GM21619 (cell line): ENCODE measurements around the gene RABGAP1L.
"Not testable (repeated sequence)": the region's sequence is repeated elsewhere in the genome, so short reads cannot be mapped to it uniquely, and the experiment has no call there.

Experiments
- ATAC-seq: cut with Tn5 transposase; IDR thresholded peaks from one replicate; pipeline ENCODE4 v1.9.1; 2021; ENCODE audit not compliant: unreplicated experiment

RABGAP1L gene

DNA sequence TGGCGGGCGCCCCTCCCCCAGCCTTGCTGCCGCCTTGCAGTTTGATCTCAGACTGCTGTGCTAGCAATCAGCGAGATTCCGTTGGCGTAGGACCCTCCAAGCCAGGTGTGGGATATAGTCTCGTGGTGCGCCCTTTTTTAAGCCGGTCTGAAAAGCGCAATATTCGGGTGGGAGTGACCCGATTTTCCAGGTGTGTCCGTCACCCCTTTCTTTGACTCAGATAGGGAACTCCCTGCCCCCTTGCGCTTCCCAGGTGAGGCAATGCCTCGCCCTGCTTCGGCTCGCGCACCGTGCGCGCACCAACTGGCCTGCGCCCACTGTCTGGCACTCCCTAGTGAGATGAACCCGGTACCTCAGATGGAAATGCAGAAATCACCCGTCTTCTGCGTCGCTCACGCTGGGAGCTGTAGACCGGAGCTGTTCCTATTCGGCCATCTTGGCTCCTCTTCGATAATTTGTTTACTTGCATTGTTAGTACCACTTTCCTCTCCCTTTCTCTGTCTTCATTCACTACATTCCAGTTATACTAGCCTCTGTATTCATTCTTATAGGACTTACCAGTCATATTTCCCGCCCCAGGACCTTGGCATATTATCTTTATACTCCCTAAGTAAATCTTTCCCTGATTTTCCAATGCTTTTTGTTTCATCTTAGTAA lies 79.7 kb downstream of the RABGAP1L start:
- ATAC-seq = not testable (repeated sequence)

DNA sequence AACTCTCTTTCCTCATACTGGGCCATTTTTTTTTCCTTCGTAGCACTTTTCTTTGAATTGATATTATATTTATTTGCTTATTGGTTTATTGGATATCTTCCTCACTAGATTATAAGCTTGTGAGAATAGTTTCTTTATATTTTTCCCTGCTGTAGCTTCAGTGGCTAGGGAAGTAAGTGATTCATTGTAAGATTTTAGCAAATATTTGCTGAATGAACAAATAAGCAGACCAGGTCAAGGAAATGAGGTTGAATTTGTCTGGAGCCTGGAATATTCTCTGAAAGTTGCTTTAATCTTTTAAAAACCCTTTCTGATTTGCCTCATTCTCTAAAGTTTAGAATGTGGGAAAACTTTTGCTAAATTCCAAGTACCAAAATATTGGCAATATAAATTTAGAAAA lies 80.2 kb downstream of the RABGAP1L start:
- no peak for ATAC-seq

DNA sequence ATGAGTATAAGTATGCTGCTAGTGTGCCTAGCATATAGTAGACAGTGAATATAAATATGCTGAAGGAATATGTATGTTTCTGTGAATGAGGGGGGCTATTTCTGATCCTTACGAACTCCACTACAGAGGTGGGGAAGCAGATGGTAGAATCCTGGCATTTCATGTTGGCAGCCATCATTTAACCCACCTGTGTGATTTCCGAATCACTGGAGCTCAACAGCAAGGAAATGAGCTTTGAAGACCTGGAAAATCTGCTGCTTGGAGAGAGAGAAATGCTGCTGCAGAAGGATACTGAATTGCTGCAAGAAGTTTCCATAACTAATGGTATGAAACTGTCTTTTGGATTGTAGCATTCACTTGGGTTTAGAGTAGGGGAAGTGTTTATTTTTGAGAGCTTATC lies 83.5 kb downstream of the RABGAP1L start:
- no peak for ATAC-seq

DNA sequence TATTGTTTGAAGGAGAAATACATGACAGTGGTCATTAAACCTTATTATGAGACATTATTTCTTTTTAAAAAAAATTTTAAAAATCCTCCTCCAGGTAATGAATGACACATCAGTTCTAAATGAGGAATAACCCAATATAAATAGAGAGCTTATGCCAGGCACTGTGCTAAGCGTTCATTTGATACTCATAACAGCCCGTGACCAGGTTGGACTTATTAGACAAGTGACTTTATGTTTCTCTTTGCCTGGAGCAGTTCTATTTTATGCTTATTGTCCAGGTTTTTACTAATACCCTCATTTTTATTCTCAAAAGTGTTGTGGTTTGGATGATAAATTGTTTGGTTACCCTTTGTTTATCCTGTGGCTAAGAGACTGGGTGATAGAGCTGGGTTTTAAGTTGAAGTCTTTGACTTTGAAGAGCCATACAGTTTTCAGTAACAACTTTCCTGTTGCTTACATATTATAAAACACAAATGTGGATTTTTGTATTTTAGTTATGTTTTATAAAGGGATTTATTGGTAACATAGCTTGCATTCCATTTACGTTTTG lies 84.2 kb downstream of the RABGAP1L start:
- no peak for ATAC-seq

DNA sequence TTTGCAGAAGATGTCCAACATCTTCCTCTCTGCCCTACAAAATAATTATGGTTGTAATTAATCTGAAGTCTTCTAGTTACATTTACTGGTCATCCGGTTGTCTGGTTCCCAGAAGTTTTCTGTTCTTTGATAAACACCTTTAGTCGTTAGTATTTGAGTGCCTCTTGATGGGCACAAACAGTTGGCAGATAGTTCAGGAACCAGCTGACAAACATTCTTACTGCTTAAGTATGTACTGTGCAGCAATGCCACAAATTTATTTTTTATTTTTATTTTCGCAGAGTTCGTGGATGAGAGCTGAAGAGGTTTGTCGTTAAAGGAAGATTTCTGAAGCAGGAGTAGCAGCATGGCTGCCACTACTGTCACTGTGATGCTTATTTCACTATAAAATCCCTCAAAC lies 84.7 kb downstream of the RABGAP1L start:
- ATAC-seq = no peak

DNA sequence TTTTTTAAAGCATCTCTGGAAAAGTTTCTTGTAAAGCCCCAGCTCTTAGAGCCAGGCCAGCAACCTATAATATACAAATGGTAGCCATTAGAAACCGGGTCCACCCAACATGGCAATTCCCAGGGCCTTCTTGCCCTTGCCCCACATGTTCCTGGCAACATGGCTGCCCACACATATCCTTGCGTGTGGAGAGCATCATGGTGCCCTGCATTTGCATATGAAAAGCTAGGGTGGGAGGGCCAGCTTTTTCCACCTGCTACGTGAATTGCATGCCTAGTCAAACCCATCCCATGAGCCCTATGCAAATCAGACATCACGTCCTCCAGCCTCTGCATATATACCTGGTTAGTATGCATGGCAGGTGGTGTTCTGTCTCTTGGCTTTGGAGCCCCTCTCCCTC lies 88.2 kb downstream of the RABGAP1L start:
- ATAC-seq = no peak

DNA sequence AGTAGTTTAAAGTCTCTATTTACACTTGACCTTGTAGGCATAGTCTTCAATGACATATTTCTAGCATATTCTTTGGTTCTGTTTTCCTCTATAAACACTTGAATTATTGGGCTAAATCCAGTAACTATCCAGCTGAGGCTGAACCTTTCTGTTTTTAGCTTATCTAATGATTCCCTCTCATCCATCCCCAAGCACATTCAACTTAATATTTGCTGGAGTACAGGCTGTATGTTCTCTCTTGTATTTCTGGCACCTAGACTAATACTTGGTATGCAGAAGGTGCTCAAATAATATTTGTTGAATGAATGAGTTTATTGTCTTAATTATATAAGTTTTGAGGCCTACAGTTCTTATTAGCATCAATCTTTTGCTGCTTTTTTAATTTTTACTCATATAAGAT lies 88.7 kb downstream of the RABGAP1L start:
- no peak for ATAC-seq

DNA sequence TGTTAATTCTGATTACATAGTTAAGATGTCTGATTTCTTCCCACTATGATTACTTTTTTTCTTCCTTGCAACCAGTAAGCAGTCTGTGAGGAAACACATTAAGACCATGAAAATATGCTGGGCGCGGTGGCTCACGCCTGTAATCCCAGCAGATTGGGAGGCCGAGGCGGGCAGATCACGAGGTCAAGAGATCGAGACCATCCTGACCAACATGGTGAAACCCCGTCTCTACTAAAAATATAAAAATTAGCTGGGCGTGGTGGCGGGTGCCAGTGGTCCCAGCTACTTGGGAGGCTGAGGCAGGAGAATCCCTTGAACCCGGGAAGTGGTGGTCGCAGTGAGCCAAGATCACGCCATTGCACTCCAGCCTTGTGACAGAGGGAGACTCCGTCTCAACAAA lies 97.1 kb downstream of the RABGAP1L start:
- not testable (repeated sequence) for ATAC-seq

DNA sequence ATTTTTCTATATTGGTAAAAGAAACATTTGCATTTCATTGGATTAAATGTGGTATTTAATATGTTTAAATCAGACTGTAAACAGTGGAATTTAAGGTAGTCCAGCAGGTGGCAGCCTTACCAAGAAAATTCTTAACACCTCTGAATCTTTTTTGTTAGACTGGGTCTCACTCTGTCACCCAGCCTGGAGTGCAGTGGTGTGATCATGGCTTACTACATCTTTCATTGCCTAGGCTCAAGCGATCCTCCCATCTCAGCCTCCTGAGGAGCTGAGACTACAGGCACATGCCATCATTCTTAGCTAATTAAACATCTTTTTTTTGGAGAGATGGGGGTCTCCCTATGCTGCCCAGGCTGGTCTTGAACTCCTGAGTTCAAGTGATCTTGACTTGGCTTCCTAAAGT lies 98.8 kb downstream of the RABGAP1L start:
- no peak for ATAC-seq

DNA sequence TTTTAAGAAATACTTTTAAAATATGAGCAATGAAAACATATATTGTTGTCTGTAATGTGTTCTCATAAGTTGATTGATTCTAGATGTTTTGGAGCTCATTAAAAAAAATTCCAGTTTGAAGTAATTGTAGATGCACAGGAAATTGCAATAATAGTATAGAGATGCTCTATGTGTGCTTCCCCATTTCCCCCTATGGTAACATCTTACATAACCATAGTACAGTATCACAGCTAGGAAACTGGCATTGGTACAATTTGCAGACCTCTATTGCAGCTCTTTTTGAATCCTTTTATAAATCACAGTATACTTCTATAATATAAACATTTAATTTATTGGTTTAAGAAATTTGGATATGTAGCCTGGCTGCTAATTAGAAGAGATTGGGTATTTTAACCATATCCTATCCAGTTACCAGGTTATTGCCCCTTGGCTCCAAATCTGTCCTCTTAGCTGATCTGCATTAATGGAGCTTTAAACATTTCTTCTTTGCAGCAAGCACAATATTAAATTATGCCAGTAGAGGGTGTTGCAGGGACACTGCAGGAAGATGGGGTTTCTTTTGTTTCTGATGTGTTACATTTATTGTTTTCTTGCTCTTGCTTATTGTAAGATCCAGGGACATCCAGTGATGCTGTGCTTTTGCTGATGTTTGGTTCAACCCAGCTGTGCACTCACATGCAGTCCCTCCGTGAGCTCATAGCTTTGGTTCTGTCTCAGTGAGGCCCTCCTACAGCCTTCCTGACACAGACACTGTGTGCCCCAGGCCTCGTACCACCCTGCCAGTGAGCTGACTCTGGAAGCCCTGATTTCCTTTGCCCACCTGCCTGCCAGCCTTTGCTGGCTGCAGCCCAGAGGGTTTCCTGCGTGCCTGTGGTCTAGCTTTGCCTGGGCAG lies 103.3 kb downstream of the RABGAP1L start:
- peak; percentile 66 for ATAC-seq

DNA sequence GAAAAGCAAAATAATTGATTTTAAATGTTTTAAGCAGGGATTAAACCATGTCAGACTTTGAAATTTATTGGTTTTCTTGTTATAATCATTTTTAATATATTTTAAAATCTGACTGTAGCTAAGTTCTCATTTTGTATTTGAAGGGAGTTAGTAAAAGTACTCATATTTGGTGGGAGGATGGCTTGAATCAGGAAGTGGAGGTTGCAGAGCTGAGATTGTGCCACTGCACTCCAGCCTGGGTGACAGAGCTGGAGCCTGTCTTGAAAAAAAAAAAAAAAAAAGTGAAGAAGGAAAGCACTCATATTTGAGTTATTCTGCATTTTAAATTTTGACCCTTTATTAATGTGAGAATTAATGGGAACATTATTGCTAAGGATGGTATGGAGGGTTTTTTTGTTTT lies 106.0 kb downstream of the RABGAP1L start:
- ATAC-seq = no peak

DNA sequence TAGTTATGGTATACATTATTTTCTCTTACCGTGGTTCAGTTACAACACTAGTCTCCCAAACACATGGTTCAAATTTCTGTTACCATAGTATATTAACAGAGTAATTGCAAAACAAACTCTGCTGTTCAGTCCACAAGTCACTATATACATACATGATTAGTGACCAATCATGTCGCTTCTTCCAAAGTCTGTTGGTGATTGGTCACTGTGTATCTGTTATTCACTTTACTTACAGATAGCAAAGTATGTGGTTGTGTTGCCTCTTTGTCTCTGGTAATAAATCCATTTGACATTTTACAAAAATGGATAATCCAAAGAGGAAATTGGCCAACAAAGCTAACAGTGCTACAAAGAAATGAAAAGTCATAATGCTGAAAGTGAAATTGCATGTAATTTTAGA lies 107.2 kb downstream of the RABGAP1L start:
- no peak for ATAC-seq

DNA sequence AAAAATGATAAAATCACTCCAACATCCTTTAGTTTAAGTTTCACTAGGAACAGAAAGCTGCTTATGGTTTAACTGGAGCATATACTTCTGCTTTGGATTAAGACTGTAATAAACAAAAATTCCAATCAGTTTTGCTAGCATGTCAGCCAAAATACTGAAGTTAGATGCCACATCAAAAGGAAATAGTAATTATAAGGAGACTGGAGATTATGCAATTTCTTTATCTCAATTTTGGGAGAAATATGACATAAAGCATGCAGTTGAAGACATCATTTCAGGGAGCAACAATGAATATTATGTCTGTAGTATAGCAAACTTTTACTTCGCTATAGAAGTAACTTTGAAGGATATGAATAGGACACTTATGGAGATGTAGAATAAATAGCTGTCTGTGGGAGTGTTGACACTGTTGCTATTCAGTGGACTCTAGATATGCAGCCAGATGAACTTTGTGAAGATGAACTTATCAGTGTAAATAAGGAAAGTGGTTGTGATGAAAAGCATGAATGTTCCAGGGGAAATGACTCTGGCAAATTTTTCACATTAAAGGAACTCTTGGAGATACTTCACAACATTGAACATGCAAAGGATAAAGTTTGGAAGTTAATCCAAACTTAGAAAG lies 107.8 kb downstream of the RABGAP1L start:
- no peak for ATAC-seq

DNA sequence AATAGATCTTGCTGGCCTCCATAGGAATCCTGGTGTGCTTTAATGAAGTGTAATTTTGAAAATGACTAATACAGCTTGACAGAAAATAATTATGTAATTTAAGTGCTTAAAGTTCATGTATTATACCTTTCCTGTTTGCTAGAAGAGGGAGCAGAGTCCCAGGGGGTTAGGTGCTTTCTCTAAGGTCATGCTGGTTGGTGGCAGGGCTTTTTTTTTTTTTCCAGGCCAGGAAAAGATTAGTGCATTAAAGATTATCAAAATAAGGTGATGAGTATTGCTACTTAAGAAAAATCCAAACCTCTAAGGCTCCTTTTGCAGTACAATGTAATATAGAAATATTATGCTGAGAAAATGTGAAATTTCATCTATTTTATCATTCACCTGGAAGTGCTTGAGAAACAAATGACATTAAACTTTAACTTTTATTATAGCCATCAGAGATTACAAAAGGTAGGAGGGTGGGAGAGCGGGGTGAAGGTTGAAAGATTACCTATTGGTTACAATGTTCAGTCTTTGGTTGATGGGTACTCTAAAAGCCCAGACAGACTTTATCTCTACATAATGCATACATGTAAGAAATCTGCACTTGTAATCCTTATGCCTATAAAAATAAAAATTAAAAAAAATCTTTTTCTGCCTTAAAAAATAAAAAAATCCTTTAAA lies 110.8 kb downstream of the RABGAP1L start:
- no peak for ATAC-seq

DNA sequence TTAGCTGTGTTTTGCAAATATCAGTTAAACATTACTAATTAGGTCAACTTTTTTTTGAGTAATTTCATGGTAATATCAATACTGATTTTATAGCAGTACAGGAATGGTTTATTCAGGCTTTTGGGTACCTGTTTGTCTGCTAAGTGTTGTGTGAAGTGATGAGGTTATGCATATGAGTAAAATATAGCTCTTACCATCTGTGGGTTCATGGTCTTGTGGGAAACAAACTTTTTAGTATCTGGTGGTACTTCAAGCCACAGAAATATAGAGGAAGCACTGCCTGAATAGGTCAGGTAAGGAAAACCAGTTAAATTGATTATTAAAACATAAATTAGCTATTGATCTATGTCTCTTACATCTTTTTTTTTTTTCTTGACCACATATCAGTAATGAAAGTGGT lies 113.9 kb downstream of the RABGAP1L start:
- no peak for ATAC-seq

DNA sequence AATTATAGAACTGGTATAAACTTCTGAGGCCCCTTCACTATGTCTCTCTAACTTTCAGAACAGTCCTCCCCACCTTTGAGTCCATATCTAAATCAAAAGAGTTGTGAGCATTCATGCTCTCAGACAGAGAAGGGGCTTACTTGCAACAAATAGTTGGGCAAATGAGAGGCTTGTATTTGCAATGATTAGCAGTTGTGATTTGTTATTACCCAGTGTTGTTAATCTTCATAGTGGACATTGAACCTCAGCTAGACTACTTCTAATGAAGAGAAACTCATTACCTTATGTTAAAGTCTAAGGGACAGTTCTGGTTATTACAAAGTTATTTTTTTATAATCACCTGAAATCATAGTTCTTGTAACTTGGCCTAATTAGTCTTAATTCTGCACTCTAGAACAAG lies 114.5 kb downstream of the RABGAP1L start:
- ATAC-seq = no peak

DNA sequence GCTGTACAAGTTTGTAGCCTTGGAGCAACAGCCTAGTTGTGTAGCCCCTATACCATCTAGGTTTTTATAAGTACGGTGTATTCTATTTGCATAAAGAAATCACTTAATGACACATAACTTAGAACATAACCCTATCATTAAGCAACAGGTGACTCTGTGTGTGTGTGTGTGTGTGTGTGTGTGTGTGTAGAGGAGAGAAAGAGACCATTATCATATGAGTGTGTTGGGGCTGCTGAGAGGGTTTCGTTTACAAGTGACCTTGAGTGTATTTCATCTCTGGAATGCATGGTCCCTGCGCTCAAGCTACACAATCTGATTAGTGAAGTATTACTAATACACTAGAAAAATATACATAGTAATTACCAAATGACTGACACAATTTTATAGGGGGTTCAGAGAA lies 115.1 kb downstream of the RABGAP1L start:
- no peak for ATAC-seq

DNA sequence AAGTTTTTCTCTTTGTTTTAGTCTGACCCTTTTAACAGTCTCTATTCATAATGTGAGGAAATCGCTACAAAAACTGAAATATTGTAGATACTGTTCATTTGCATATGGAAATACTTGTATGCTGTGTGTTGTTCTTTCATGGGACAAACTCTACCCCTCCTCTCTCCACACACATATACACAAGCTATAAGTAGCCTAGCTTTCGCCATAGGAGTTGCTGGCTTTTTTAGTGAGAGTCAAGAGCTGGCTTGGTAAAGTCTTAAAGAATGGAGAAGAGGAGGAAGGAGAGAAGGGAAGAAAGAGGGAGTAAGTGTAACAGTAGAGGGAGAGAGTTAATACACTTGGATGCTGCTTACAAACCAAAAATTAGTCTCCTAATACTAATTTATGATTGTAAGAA lies 115.6 kb downstream of the RABGAP1L start:
- no peak for ATAC-seq

DNA sequence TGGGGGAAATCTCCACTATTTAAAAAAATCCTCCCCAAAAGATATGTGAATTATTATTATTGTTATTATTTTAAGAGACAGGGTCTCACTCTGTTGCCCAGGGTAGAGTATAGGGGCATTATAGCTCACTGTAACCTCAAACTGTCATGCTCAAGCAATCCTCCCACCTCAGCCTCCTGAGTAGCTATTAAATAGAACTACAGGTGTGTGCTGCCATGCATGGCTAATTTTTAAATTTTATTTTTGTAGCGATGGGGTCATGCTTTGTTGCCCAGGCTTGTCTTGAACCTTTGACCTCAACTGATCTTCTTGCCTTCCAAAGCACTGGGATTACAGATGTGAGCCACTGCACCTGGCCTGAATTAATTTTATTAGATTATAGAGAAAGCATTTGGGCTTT lies 116.8 kb downstream of the RABGAP1L start:
- peak; percentile 61 for ATAC-seq

DNA sequence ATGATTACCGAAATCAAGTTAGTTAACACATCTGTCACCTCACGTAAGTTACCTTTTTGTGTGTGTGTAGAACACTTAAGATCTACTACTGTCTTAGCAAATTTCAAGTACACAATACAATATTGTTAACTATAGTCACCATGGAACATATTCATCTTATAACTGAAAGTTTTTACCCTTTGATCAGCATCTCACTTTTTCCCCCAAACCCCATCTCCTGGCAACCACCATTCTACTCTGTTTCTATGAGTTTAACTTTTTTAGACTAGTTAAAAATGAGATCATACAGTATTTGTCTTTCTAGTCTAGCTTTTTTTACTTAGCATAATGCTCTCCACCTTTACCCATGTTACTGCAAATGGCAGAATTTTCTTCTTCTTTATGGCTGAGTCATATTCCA lies 124.7 kb downstream of the RABGAP1L start:
- ATAC-seq = no peak

DNA sequence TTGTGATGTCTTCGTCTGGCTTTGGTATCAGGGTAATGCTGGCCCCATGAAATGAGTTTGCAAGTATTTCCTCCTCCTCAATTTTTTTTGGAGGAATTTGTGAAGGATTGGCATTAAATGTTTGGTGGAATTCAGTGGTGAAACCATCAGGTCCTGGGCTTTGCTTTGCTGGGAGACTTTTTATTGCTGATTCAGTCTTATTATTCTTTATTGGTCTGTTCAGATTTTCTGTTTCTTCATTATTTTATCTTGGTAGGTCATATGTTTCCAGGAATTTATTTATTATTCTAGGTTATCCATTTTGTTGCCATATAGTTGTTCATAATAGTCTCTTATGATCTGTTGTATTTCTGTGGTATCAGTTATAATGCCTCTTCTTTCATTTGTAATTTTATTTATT lies 126.7 kb downstream of the RABGAP1L start:
- ATAC-seq = no peak
